HEK293 (cell line): Measurements from ENCODE around the gene C5orf15.

Experiments used
- CTCF ChIA-PET: fragments of 350-600 bp; formaldehyde crosslinking; extraction: SDS; loops from one replicate; lab custom pipeline; 2021; ENCODE audit warnings: antibody characterized with exemption; lab: Yijun Ruan, JAX
- POLR2A ChIA-PET: fragments of 300-600 bp; formaldehyde crosslinking; extraction: SDS; loops from one replicate; lab custom pipeline; 2020; ENCODE audit warnings: antibody characterized with exemption, inconsistent platforms; lab: Yijun Ruan, JAX
- H3K27ac ChIP-seq: fragments of 200-500 bp; sonication (Bioruptor generic); 2 replicates; pipeline ENCODE4 v1.5.1; 2014; ENCODE audit warnings: low read depth, low read length, control low read depth, inconsistent platforms; ENCODE audit errors: extremely low read depth
- H3K36me3 ChIP-seq, 2 experiments: fragments of 200-500 bp in 1 of 2; sonication (Bioruptor generic) in 1 of 2; 1 replicate in 1 of 2; 2 replicates in 1 of 2; pipeline ENCODE4 v1.5.1; 2014 to 2017; ENCODE audit warnings: inconsistent platforms in 2 of 2, low read length in 2 of 2; ENCODE audit not compliant: control insufficient read depth in 2 of 2, insufficient read depth in 1 of 2
- H3K4me1 ChIP-seq: fragments of 200-500 bp; sonication (Bioruptor generic); 2 replicates; pipeline ENCODE4 v1.5.1; 2014; ENCODE audit warnings: mild to moderate bottlenecking, low read length, inconsistent platforms; ENCODE audit not compliant: control insufficient read depth, insufficient read depth
- H3K4me3 ChIP-seq: 2 replicates; pipeline ENCODE4 v1.5.1; 2011; ENCODE audit warnings: low read depth, mild to moderate bottlenecking, control low read depth, low read length, moderate library complexity
- H3K9me3 ChIP-seq: fragments of 200-500 bp; sonication (Bioruptor generic); 2 replicates; pipeline ENCODE4 v1.5.1; 2014; ENCODE audit warnings: low read depth, low read length, inconsistent platforms; ENCODE audit not compliant: control insufficient read depth, insufficient read depth
- KLF16 ChIP-seq: fragments of 450-650 bp; formaldehyde crosslinking; IDR thresholded peaks from 2 replicates; pipeline ENCODE4 v1.5.1; 2017; ENCODE audit warnings: missing biosample characterization, missing genetic modification characterization
- KLF9 ChIP-seq: fragments of 450-650 bp; formaldehyde crosslinking; IDR thresholded peaks from 2 replicates; pipeline ENCODE4 v1.5.1; 2016; ENCODE audit warnings: missing biosample characterization, missing genetic modification characterization, low read depth
- ZBTB48 ChIP-seq: fragments of 450-650 bp; formaldehyde crosslinking; IDR thresholded peaks from 2 replicates; pipeline ENCODE4 v1.5.1; 2016; ENCODE audit warnings: missing biosample characterization, missing genetic modification characterization
- ZBTB8A ChIP-seq: fragments of 450-650 bp; formaldehyde crosslinking; IDR thresholded peaks from 2 replicates; pipeline ENCODE4 v1.5.1; 2016; ENCODE audit warnings: missing biosample characterization, missing genetic modification characterization
- ZEB2 ChIP-seq: fragments of 450-650 bp; formaldehyde crosslinking; IDR thresholded peaks from 2 replicates; pipeline ENCODE4 v1.5.1; 2016; ENCODE audit warnings: missing biosample characterization, missing genetic modification characterization
- ZFP37 ChIP-seq: fragments of 450-650 bp; formaldehyde crosslinking; IDR thresholded peaks from 2 replicates; pipeline ENCODE4 v1.5.1; 2016; ENCODE audit warnings: missing biosample characterization, missing genetic modification characterization
- ZIC2 ChIP-seq: fragments of 450-650 bp; formaldehyde crosslinking; IDR thresholded peaks from 2 replicates; pipeline ENCODE4 v1.5.1; 2016; ENCODE audit warnings: missing biosample characterization, missing genetic modification characterization
- ZNF157 ChIP-seq: fragments of 450-650 bp; formaldehyde crosslinking; IDR thresholded peaks from 2 replicates; pipeline ENCODE4 v1.5.1; 2016; ENCODE audit warnings: missing biosample characterization, missing genetic modification characterization
- ZNF223 ChIP-seq: fragments of 450-650 bp; formaldehyde crosslinking; IDR thresholded peaks from 2 replicates; pipeline ENCODE4 v1.5.1; 2016; ENCODE audit warnings: missing biosample characterization, missing genetic modification characterization
- ZNF335 ChIP-seq: fragments of 450-650 bp; formaldehyde crosslinking; conservative IDR thresholded peaks from 2 replicates; pipeline ENCODE4 v1.5.1; 2016; ENCODE audit warnings: missing biosample characterization, missing genetic modification characterization
- ZNF747 ChIP-seq: fragments of 450-650 bp; formaldehyde crosslinking; IDR thresholded peaks from 2 replicates; pipeline ENCODE4 v1.5.1; 2016; ENCODE audit warnings: missing biosample characterization, missing genetic modification characterization
- ZNF777 ChIP-seq: fragments of 450-650 bp; formaldehyde crosslinking; IDR thresholded peaks from 2 replicates; pipeline ENCODE4 v1.5.1; 2017; ENCODE audit warnings: missing biosample characterization, missing genetic modification characterization, borderline replicate concordance
- TF ChIP-seq, protein P1 (sequence below): fragments of 450-650 bp; formaldehyde crosslinking; IDR thresholded peaks from 2 replicates; pipeline ENCODE4 v1.5.1; 2017; ENCODE audit warnings: missing biosample characterization, missing genetic modification characterization
- TF ChIP-seq, protein P2 (sequence below): fragments of 450-650 bp; formaldehyde crosslinking; IDR thresholded peaks from 2 replicates; pipeline ENCODE4 v1.5.1; 2016; ENCODE audit warnings: missing biosample characterization, missing genetic modification characterization, borderline replicate concordance
- TF ChIP-seq, protein P3 (sequence below): fragments of 450-650 bp; formaldehyde crosslinking; IDR thresholded peaks from 2 replicates; pipeline ENCODE4 v1.5.1; 2016; ENCODE audit warnings: missing biosample characterization, missing genetic modification characterization
- TF ChIP-seq, protein P4 (sequence below): fragments of 450-650 bp; formaldehyde crosslinking; IDR thresholded peaks from 2 replicates; pipeline ENCODE4 v1.5.1; 2016; ENCODE audit warnings: missing biosample characterization, missing genetic modification characterization
- TF ChIP-seq, protein P5 (sequence below): sonication (generic); formaldehyde crosslinking; IDR thresholded peaks from 2 replicates; pipeline ENCODE4 v1.8.1; 2022; ENCODE audit warnings: mild to moderate bottlenecking, moderate library complexity, missing genetic modification reagents

Gene C5orf15

DNA sequence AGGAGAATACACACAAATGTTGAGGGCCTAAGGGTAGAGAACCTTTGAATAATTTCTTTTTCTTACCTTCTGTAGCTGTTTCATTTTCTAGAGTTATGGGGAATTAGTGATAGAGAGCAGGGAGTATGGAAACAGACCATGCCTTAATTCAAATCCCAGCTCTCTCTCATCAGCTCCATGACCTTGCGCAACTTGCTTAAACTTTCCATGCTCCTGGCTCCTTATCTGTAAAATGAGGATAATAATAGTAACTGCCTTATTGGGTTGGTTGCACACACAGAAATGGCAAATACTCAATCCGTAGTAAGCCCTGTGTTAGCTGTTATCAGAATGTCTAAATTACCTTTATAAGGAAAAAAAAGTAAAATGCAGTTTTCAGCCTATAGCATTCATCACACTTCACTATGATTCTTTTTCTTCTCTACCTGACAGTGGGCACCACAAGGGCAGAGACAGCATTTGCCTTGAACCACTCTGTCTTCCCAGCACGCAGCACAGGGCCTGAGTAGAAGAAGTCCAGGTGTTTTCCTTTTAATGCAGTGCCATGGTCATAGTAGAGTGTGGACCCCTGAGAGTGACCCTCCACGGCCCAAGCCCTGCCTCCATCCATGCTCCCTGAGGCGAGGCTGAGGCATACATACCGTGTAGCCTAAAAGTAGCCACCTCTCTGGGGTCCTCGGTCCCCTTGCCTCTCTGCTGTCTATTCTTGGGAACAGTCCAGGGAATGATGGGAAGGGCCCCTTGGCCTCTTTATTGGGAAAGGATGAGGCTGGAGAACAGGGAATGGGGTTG is 17.4 kb downstream of the C5orf15 start:
- TF ChIP-seq ZEB2: no peak
- TF ChIP-seq ZNF335 (tag by site-specific recombination): no peak
- TF ChIP-seq, protein P1, sequence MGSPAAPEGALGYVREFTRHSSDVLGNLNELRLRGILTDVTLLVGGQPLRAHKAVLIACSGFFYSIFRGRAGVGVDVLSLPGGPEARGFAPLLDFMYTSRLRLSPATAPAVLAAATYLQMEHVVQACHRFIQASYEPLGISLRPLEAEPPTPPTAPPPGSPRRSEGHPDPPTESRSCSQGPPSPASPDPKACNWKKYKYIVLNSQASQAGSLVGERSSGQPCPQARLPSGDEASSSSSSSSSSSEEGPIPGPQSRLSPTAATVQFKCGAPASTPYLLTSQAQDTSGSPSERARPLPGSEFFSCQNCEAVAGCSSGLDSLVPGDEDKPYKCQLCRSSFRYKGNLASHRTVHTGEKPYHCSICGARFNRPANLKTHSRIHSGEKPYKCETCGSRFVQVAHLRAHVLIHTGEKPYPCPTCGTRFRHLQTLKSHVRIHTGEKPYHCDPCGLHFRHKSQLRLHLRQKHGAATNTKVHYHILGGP: no peak
- no peak for TF ChIP-seq ZBTB8A (tag by site-specific recombination)
- TF ChIP-seq ZNF223 (tag by site-specific recombination): no peak
- TF ChIP-seq ZNF747 (tag by site-specific recombination): no peak
- no peak for TF ChIP-seq ZNF777 (tag by site-specific recombination)
- TF ChIP-seq KLF9 (tag by site-specific recombination): no peak
- TF ChIP-seq, protein P2, sequence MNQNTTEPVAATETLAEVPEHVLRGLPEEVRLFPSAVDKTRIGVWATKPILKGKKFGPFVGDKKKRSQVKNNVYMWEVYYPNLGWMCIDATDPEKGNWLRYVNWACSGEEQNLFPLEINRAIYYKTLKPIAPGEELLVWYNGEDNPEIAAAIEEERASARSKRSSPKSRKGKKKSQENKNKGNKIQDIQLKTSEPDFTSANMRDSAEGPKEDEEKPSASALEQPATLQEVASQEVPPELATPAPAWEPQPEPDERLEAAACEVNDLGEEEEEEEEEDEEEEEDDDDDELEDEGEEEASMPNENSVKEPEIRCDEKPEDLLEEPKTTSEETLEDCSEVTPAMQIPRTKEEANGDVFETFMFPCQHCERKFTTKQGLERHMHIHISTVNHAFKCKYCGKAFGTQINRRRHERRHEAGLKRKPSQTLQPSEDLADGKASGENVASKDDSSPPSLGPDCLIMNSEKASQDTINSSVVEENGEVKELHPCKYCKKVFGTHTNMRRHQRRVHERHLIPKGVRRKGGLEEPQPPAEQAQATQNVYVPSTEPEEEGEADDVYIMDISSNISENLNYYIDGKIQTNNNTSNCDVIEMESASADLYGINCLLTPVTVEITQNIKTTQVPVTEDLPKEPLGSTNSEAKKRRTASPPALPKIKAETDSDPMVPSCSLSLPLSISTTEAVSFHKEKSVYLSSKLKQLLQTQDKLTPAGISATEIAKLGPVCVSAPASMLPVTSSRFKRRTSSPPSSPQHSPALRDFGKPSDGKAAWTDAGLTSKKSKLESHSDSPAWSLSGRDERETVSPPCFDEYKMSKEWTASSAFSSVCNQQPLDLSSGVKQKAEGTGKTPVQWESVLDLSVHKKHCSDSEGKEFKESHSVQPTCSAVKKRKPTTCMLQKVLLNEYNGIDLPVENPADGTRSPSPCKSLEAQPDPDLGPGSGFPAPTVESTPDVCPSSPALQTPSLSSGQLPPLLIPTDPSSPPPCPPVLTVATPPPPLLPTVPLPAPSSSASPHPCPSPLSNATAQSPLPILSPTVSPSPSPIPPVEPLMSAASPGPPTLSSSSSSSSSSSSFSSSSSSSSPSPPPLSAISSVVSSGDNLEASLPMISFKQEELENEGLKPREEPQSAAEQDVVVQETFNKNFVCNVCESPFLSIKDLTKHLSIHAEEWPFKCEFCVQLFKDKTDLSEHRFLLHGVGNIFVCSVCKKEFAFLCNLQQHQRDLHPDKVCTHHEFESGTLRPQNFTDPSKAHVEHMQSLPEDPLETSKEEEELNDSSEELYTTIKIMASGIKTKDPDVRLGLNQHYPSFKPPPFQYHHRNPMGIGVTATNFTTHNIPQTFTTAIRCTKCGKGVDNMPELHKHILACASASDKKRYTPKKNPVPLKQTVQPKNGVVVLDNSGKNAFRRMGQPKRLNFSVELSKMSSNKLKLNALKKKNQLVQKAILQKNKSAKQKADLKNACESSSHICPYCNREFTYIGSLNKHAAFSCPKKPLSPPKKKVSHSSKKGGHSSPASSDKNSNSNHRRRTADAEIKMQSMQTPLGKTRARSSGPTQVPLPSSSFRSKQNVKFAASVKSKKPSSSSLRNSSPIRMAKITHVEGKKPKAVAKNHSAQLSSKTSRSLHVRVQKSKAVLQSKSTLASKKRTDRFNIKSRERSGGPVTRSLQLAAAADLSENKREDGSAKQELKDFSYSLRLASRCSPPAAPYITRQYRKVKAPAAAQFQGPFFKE (tag by site-specific recombination): no peak
- TF ChIP-seq, protein P3, sequence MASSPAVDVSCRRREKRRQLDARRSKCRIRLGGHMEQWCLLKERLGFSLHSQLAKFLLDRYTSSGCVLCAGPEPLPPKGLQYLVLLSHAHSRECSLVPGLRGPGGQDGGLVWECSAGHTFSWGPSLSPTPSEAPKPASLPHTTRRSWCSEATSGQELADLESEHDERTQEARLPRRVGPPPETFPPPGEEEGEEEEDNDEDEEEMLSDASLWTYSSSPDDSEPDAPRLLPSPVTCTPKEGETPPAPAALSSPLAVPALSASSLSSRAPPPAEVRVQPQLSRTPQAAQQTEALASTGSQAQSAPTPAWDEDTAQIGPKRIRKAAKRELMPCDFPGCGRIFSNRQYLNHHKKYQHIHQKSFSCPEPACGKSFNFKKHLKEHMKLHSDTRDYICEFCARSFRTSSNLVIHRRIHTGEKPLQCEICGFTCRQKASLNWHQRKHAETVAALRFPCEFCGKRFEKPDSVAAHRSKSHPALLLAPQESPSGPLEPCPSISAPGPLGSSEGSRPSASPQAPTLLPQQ (tag by site-specific recombination): no peak
- no peak for TF ChIP-seq ZFP37 (tag by site-specific recombination)
- no peak for TF ChIP-seq KLF16
- TF ChIP-seq, protein P4, sequence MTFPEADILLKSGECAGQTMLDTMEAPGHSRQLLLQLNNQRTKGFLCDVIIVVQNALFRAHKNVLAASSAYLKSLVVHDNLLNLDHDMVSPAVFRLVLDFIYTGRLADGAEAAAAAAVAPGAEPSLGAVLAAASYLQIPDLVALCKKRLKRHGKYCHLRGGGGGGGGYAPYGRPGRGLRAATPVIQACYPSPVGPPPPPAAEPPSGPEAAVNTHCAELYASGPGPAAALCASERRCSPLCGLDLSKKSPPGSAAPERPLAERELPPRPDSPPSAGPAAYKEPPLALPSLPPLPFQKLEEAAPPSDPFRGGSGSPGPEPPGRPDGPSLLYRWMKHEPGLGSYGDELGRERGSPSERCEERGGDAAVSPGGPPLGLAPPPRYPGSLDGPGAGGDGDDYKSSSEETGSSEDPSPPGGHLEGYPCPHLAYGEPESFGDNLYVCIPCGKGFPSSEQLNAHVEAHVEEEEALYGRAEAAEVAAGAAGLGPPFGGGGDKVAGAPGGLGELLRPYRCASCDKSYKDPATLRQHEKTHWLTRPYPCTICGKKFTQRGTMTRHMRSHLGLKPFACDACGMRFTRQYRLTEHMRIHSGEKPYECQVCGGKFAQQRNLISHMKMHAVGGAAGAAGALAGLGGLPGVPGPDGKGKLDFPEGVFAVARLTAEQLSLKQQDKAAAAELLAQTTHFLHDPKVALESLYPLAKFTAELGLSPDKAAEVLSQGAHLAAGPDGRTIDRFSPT (tag by site-specific recombination): no peak
- no peak for TF ChIP-seq ZNF157 (tag by site-specific recombination)
- no peak for TF ChIP-seq ZIC2 (tag by site-specific recombination)
- TF ChIP-seq ZBTB48: no peak
- TF ChIP-seq, protein P5, sequence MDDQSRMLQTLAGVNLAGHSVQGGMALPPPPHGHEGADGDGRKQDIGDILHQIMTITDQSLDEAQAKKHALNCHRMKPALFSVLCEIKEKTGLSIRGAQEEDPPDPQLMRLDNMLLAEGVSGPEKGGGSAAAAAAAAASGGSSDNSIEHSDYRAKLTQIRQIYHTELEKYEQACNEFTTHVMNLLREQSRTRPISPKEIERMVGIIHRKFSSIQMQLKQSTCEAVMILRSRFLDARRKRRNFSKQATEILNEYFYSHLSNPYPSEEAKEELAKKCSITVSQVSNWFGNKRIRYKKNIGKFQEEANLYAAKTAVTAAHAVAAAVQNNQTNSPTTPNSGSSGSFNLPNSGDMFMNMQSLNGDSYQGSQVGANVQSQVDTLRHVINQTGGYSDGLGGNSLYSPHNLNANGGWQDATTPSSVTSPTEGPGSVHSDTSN (CRISPR knock-in tag): no peak
- ChIA-PET POLR2A (no interaction called here), CTCF (interaction anchor here (0.6 to 1.4 kb wide), 3 partner anchors 21 to 489 kb away, joined by 3 to 4 read pairs (median 4); no protein-coding TSS in a partner anchor)
- Histone ChIP-seq H3K27ac (no peak overlapping the region), H3K36me3 (peaks cover 4 to 14% of the 10 kb centered on the region in 2 experiments), H3K4me1 (no peaks in the 10 kb centered on the region), H3K4me3 (no peak overlapping the region), H3K9me3 (no peaks in the 10 kb centered on the region)
